H1 (cell line): Measurements from ENCODE around the gene PEAK1. TPM values are rescaled to one million over a fixed set of nuclear protein-coding genes. Genes with fewer than 3 reads are reported as not detected.

Experiments
- CTCF ChIA-PET: fragments of 300-600 bp; sonication (Branson Sonifier 250); formaldehyde crosslinking; loops from one replicate; lab custom pipeline; 2021; ENCODE audit not compliant: partially characterized antibody; lab: Charles Lee
- POLR2A ChIA-PET: fragments of 300-600 bp; sonication (Branson Sonifier 250); formaldehyde crosslinking; loops from one replicate; lab custom pipeline; 2021; ENCODE audit warnings: inconsistent platforms; ENCODE audit not compliant: partially characterized antibody; lab: Charles Lee
- DNase-seq, 2 experiments: peaks; one replicate each; pipeline versions ENCODE4 v3.0.0 to v3.0.0-alpha.2; 2010 to 2022; ENCODE audit warnings: low spot score in 2 of 2, low read depth in 1 of 2, mixed read lengths in 1 of 2
- FAIRE-seq: peaks from 2 replicates; lab custom pipeline; 2011; peaks lifted over from hg19 to GRCh38; lab: Jason Lieb, UNC
- H2AFZ ChIP-seq: 2 replicates; pipeline ENCODE4 v1.8.1; 2012; ENCODE audit warnings: low read length, inconsistent platforms
- H2AK5ac ChIP-seq: 2 replicates; pipeline ENCODE4 v1.6.1; 2013; ENCODE audit warnings: low read depth, low read length
- H2BK120ac ChIP-seq: replicated peaks from 2 replicates; pipeline ENCODE3; 2013; ENCODE audit warnings: low read depth, low read length, inconsistent platforms
- H2BK12ac ChIP-seq: 2 replicates; pipeline ENCODE4 v1.6.1; 2013; ENCODE audit warnings: low read depth, low read length
- H2BK15ac ChIP-seq: 2 replicates; pipeline ENCODE4 v1.6.1; 2013; ENCODE audit warnings: low read length
- H2BK20ac ChIP-seq: 2 replicates; pipeline ENCODE4 v1.6.1; 2013; ENCODE audit warnings: low read length
- H2BK5ac ChIP-seq: 2 replicates; pipeline ENCODE4 v1.6.1; 2013; ENCODE audit warnings: low read depth, low read length
- H3K14ac ChIP-seq: 2 replicates; pipeline ENCODE4 v1.6.1; 2013; ENCODE audit warnings: inconsistent platforms; ENCODE audit not compliant: insufficient read length
- H3K18ac ChIP-seq: 2 replicates; pipeline ENCODE4 v1.6.1; 2013; ENCODE audit warnings: low read length; ENCODE audit errors: extremely low read depth
- H3K23ac ChIP-seq: 2 replicates; pipeline ENCODE4 v1.6.1; 2013; ENCODE audit warnings: inconsistent platforms; ENCODE audit not compliant: insufficient read length
- H3K23me2 ChIP-seq: 2 replicates; pipeline ENCODE4 v1.6.1; 2013; ENCODE audit warnings: low read depth, low read length
- H3K27ac ChIP-seq: 2 replicates; pipeline ENCODE4 v1.6.1; 2011; ENCODE audit warnings: low read depth, low read length, inconsistent platforms
- H3K27me3 ChIP-seq, 4 experiments: replicated peaks in 1 of 4; 1 replicate in 1 of 4; 2 replicates in 3 of 4; pipeline versions ENCODE4 v1.6.1 to v1.8.1; 2011 to 2013; ENCODE audit warnings: low read length in 3 of 4, mild to moderate bottlenecking in 3 of 4, inconsistent platforms in 2 of 4, mixed read lengths in 2 of 4, moderate library complexity in 1 of 4; ENCODE audit not compliant: control insufficient read depth in 3 of 4, insufficient read depth in 3 of 4; ENCODE audit errors: extremely low read depth in 1 of 4
- H3K36me3 ChIP-seq, 4 experiments: 2 replicates each; pipeline versions ENCODE4 v1.6.1 to v1.8.1; 2011 to 2013; ENCODE audit warnings: mild to moderate bottlenecking in 4 of 4, low read length in 3 of 4, moderate library complexity in 2 of 4, control low read depth in 1 of 4, inconsistent platforms in 1 of 4; ENCODE audit not compliant: insufficient read depth in 4 of 4, control insufficient read depth in 2 of 4
- H3K4ac ChIP-seq: replicated peaks from 2 replicates; pipeline ENCODE3; 2013; ENCODE audit warnings: low read length, low read depth, mixed read lengths, inconsistent platforms; ENCODE audit not compliant: insufficient read length
- H3K4me1 ChIP-seq, 4 experiments: replicated peaks in 1 of 4; 1 replicate in 1 of 4; 2 replicates in 3 of 4; pipeline versions ENCODE4 v1.6.1 to v1.8.1; 2011 to 2013; ENCODE audit warnings: low read length in 3 of 4, inconsistent platforms in 2 of 4, mixed read lengths in 1 of 4; ENCODE audit not compliant: insufficient read depth in 4 of 4, control insufficient read depth in 3 of 4
- H3K4me2 ChIP-seq, 2 experiments: 2 replicates each; pipeline versions ENCODE4 v1.6.1 to v1.8.1; 2011 to 2013; ENCODE audit warnings: low read depth in 2 of 2, low read length in 2 of 2, control low read depth in 1 of 2, inconsistent platforms in 1 of 2, mild to moderate bottlenecking in 1 of 2; ENCODE audit not compliant: insufficient read depth in 1 of 2
- H3K4me3 ChIP-seq, 4 experiments: fragments of 200-600, 300-600 bp in 1 of 4; sonication (generic), shearing (Covaris generic), sonication (Bioruptor Twin) in 1 of 4; 2 replicates each; pipeline versions ENCODE4 v1.5.1 to v1.8.1; 2011 to 2016; ENCODE audit warnings: low read length in 4 of 4, low read depth in 3 of 4, control low read depth in 2 of 4, inconsistent platforms in 2 of 4, mild to moderate bottlenecking in 2 of 4, mixed read lengths in 1 of 4, moderate library complexity in 1 of 4; ENCODE audit not compliant: insufficient read depth in 2 of 4; ENCODE audit errors: extremely low read depth in 1 of 4
- H3K56ac ChIP-seq: replicated peaks from 2 replicates; pipeline ENCODE3; 2013; ENCODE audit warnings: low read depth, mild to moderate bottlenecking, mixed read lengths, low read length, inconsistent platforms; ENCODE audit not compliant: insufficient read length
- H3K79me1 ChIP-seq: 2 replicates; pipeline ENCODE4 v1.6.1; 2013; ENCODE audit warnings: low read depth, low read length, control low read depth
- H3K79me2 ChIP-seq, 2 experiments: 2 replicates each; pipeline versions ENCODE4 v1.6.1 to v1.8.1; 2012 to 2013; ENCODE audit warnings: low read length in 2 of 2, mild to moderate bottlenecking in 2 of 2, inconsistent platforms in 1 of 2; ENCODE audit not compliant: insufficient read depth in 2 of 2, control insufficient read depth in 1 of 2
- H3K9ac ChIP-seq, 4 experiments: replicated peaks in 1 of 4; 1 replicate in 1 of 4; 2 replicates in 3 of 4; pipeline versions ENCODE4 v1.6.1 to v1.8.1; 2011 to 2013; ENCODE audit warnings: low read depth in 3 of 4, low read length in 3 of 4, control low read depth in 2 of 4, mild to moderate bottlenecking in 2 of 4, moderate library complexity in 2 of 4, inconsistent platforms in 1 of 4; ENCODE audit errors: extremely low read depth in 1 of 4
- H3K9me3 ChIP-seq, 2 experiments: 2 replicates each; pipeline versions ENCODE4 v1.6.1 to v1.8.1; 2012 to 2013; ENCODE audit warnings: mild to moderate bottlenecking in 2 of 2, moderate library complexity in 2 of 2, control low read depth in 1 of 2, inconsistent platforms in 1 of 2, low read depth in 1 of 2, low read length in 1 of 2, mixed read lengths in 1 of 2; ENCODE audit not compliant: insufficient read depth in 2 of 2
- H4K20me1 ChIP-seq, 2 experiments: replicated peaks in 1 of 2; 2 replicates each; pipeline versions ENCODE3 to v1.8.1; 2011 to 2013; ENCODE audit warnings: inconsistent platforms in 2 of 2, low read length in 2 of 2, mild to moderate bottlenecking in 1 of 2; ENCODE audit not compliant: insufficient read depth in 2 of 2, control insufficient read depth in 1 of 2
- H4K5ac ChIP-seq: 2 replicates; pipeline ENCODE4 v1.6.1; 2013; ENCODE audit warnings: low read length, low read depth, mixed read lengths, inconsistent platforms; ENCODE audit not compliant: insufficient read length
- H4K8ac ChIP-seq: 2 replicates; pipeline ENCODE4 v1.8.0; 2013; ENCODE audit warnings: mild to moderate bottlenecking, moderate library complexity, low read length, inconsistent platforms; ENCODE audit not compliant: insufficient read depth; ENCODE audit errors: extremely low read depth
- H4K91ac ChIP-seq: replicated peaks from 2 replicates; pipeline ENCODE3; 2013; ENCODE audit warnings: low read length, mixed read lengths, inconsistent platforms; ENCODE audit not compliant: insufficient read length
- BCL11A ChIP-seq, 2 experiments: IDR thresholded peaks; one replicate each; pipeline ENCODE4 v1.6.1; 2011; ENCODE audit warnings: low read depth in 2 of 2, low read length in 2 of 2, mild to moderate bottlenecking in 2 of 2
- BRCA1 ChIP-seq: IDR thresholded peaks from 2 replicates; pipeline ENCODE4 v1.6.1; 2012; ENCODE audit warnings: low read depth, low read length, improper control_type of control experiment
- CBX5 ChIP-seq: fragments of 300-800, 300-1000 bp; sonication (generic); IDR thresholded peaks from 2 replicates; pipeline ENCODE4 v1.7.1; 2016; ENCODE audit warnings: antibody characterized with exemption, low read length, low read depth
- CBX8 ChIP-seq: fragments of 300-800, 300-1000 bp; sonication (generic); IDR thresholded peaks from 2 replicates; pipeline ENCODE4 v1.7.1; 2016; ENCODE audit warnings: low read depth, low read length, borderline replicate concordance
- CHD2 ChIP-seq: IDR thresholded peaks from 2 replicates; pipeline ENCODE4 v1.6.1; 2012; ENCODE audit warnings: low read length, improper control_type of control experiment
- KDM1A ChIP-seq: fragments of 200-600, 300-600 bp; sonication (generic); IDR thresholded peaks from 2 replicates; pipeline ENCODE4 v1.7.1; 2016; ENCODE audit warnings: mild to moderate bottlenecking, low read length, borderline replicate concordance
- POLR2A ChIP-seq, 2 experiments: IDR thresholded peaks; 1 replicate in 1 of 2; 2 replicates in 1 of 2; pipeline ENCODE4 v1.6.1; 2011; ENCODE audit warnings: low read depth in 2 of 2, low read length in 2 of 2, mild to moderate bottlenecking in 2 of 2; ENCODE audit errors: control extremely low read depth in 1 of 2
- RAD21 ChIP-seq, 2 experiments: IDR thresholded peaks in 1 of 2; conservative IDR thresholded peaks in 1 of 2; 2 replicates each; pipeline ENCODE4 v1.6.1; 2011; ENCODE audit warnings: low read depth in 2 of 2, low read length in 2 of 2, improper control_type of control experiment in 1 of 2, inconsistent platforms in 1 of 2, mild to moderate bottlenecking in 1 of 2, moderate library complexity in 1 of 2
- SAP30 ChIP-seq: fragments of 300-600 bp; sonication (generic); IDR thresholded peaks from 2 replicates; pipeline ENCODE4 v1.7.1; 2012; ENCODE audit warnings: low read length, moderate library complexity, mild to moderate bottlenecking, inconsistent platforms; ENCODE audit not compliant: insufficient read depth, insufficient replicate concordance
- SIRT6 ChIP-seq: IDR thresholded peaks from one replicate; pipeline ENCODE4 v1.7.1; 2012; ENCODE audit warnings: low read length, inconsistent platforms
- SRF ChIP-seq: IDR thresholded peaks from 2 replicates; pipeline ENCODE4 v1.6.1; 2011; ENCODE audit warnings: mild to moderate bottlenecking, low read depth, low read length, moderate library complexity
- TCF12 ChIP-seq: IDR thresholded peaks from 2 replicates; pipeline ENCODE4 v1.6.1; 2011; ENCODE audit warnings: low read depth, mild to moderate bottlenecking, low read length
- TEAD4 ChIP-seq: IDR thresholded peaks from 2 replicates; pipeline ENCODE4 v1.6.1; 2012; ENCODE audit warnings: low read depth, low read length, inconsistent platforms, mixed read lengths
- WGBS, 2 experiments: shearing (Covaris generic) in 1 of 2; methylation state at CpG; one replicate each; pipeline versions ENCODE4 v1.1.6 to v1.1.7; 2013 to 2015; ENCODE audit warnings: low lambda C conversion rate in 2 of 2, mixed read lengths in 2 of 2, inconsistent platforms in 1 of 2, low coverage in 1 of 2, missing lambda C conversion rate in 1 of 2; ENCODE audit not compliant: insufficient replicate concordance in 2 of 2, insufficient coverage in 1 of 2, insufficient read length in 1 of 2; ENCODE audit errors: extremely low coverage in 1 of 2, missing lambda C conversion rate in 1 of 2; 5-methylcytosine and 5-hydroxymethylcytosine counted together
- polyA plus RNA-seq, 7 experiments: library from polyadenylated mRNA; depleted of rRNA in 3 of 7; stranded (reverse) in 5 of 7; unstranded in 2 of 7; fragments of >200 nt in 5 of 7; fragments of 200-250 nt in 2 of 7; gene quantifications; 1 replicate in 5 of 7; 2 replicates in 1 of 7; 4 replicates in 1 of 7; pipeline versions ENCODE4 v1.2.1 to v1.2.3, GENCODE V29; 2011 to 2013; ENCODE audit warnings: missing spikeins in 2 of 7, mixed read lengths in 2 of 7
- total RNA-seq: library from RNA; stranded (reverse); fragmentation: NEBNext Ultra II Directional; extraction: Animal tissue kit (Norgen Biotek cat#: 25700); gene quantifications from 2 replicates; pipeline ENCODE4 v1.2.1, GENCODE V29; 2021

Gene PEAK1
- total and polyA plus RNA-seq, 2 of the 8 experiments (the other 6 are each of a cell fraction or from before 2014, with no cell fraction given): 8.8 to 44.8 TPM

DNA sequence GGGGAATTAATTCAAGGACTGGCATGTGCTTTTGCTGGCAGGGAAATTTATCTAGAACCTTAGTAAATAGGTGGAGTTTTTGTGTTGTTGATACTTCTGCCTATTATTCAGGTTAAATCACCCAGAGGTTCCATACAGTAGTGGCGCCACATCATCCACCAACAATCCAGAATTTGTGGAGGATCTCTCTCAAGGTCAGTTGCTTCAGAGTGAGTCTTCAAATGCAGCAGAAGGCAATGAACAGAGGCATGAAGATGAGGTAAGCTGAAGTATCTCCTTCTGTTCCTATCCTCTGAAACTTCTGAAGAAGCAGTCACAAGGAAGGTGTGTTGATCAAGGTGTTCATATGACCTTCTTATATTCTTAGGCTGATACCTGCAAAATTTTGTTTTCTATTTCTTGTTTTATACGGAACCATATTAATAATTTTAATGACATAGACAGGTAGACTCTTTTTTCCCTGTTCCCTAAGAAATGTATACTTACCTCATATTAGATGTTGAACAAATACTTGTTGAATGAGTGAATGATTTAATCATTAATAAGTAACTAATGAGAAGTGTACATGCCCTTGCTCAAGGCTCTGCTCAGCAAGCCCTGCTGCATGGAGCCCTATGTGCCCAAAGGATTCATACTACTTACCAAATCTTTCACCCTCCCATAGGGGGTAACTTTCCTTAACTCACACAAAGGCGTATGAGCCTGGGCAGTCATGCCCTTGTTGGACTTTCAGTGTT is 44.4 kb upstream of the PEAK1 start:
- Histone ChIP-seq H3K56ac (no peak overlapping the region), H3K23me2 (no peaks in the 10 kb centered on the region; the same call in 1 of the 2 replicates), H2BK12ac (no peak overlapping the region), H4K8ac (no peak overlapping the region), H3K4ac (no peak overlapping the region), H3K4me1 (peaks cover 0 to 5% (median 3%) of the 10 kb centered on the region in 4 experiments; a peak in 2 of 7 replicates), H3K79me1 (no peaks in the 10 kb centered on the region), H4K5ac (no peak overlapping the region), H3K23ac (no peak overlapping the region), H4K91ac (no peak overlapping the region), H2BK120ac (no peak overlapping the region), H2BK15ac (no peak overlapping the region), H3K14ac (no peak overlapping the region), H2AFZ (no peak overlapping the region), H3K18ac (no peak overlapping the region), H2AK5ac (no peak overlapping the region), H3K36me3 (peaks cover 3 to 22% (median 11%) of the 10 kb centered on the region in 4 experiments; a peak in 6 of 8 replicates), H3K9ac (no peak overlapping the region), H3K9me3 (no peaks in the 10 kb centered on the region), H2BK5ac (no peak overlapping the region), H3K4me3 (no peak overlapping the region), H4K20me1 (no peaks in the 10 kb centered on the region), H3K79me2 (no peaks in the 10 kb centered on the region), H3K27me3 (peaks cover 0 to 1% (median 0%) of the 10 kb centered on the region in 4 experiments; a peak in 1 of 7 replicates), H2BK20ac (no peak overlapping the region), H3K27ac (no peak overlapping the region), H3K4me2 (no peak overlapping the region)
- FAIRE-seq (no peak), DNase-seq (no peak)
- ChIA-PET POLR2A (no interaction called here), CTCF (no interaction called here)
- TF ChIP-seq CBX5 (no peak), SAP30 (no peak), TCF12 (no peak), BRCA1 (no peak), RAD21 (IDR thresholded peaks at IDR 0.05 in 1 of 2, conservative IDR thresholded peaks at IDR 0.05 in 1 of 2; ENCODE audit: low read depth in 2 of 2, low read length in 2 of 2) (no peak), SRF (no peak), CHD2 (no peak), POLR2A (IDR thresholded peaks at IDR 0.05; ENCODE audit: control extremely low read depth in 1 of 2, low read depth in 2 of 2, low read length in 2 of 2) (no peak), KDM1A (no peak), CBX8 (no peak), TEAD4 (no peak), BCL11A (IDR thresholded peaks at IDR 0.05; ENCODE audit: low read depth in 2 of 2, low read length in 2 of 2) (no peak), SIRT6 (no peak)
- 96% methylated on average over 3 of the region's 3 CpGs; no CpG with 5 or more reads in 1 of the 2 experiments for WGBS, 2 experiments
